Measurements from ENCODE around the gene CNNM3. TPM values are rescaled to one million over a fixed set of nuclear protein-coding genes. Genes with fewer than 3 reads are reported as not detected.

The CNNM3 gene
- total RNA-seq, 4 donors from 2014 or later, result 12.6 to 28.3 (median 16.5) TPM

GRCh38 chr2:96864343-96865091 is 48.4 kb downstream of the CNNM3 start:
- no peak for TF ChIP-seq CTCF (IDR thresholded peaks at IDR 0.05)
- TF ChIP-seq EP300 (IDR thresholded peaks at IDR 0.05), result no peak
- no peak for TF ChIP-seq POLR2A (IDR thresholded peaks at IDR 0.05)
- no peak for TF ChIP-seq POLR2AphosphoS5 (IDR thresholded peaks at IDR 0.05)
- Histone ChIP-seq H3K27me3 (no peaks in the 10 kb centered on the region), H3K36me3 (peaks cover 66% of the 10 kb centered on the region), H3K9me3 (no peaks in the 10 kb centered on the region), H3K27ac (no peak overlapping the region), H3K4me1 (peaks cover 40% of the 10 kb centered on the region), H3K4me3 (no peak overlapping the region)
- 85% methylated on average over 18 of the region's 25 CpGs for WGBS
- peak in 1 of 2 donors; percentile 62 for DNase-seq (ENCODE audit: low spot score in 2 of 2)

DNA sequence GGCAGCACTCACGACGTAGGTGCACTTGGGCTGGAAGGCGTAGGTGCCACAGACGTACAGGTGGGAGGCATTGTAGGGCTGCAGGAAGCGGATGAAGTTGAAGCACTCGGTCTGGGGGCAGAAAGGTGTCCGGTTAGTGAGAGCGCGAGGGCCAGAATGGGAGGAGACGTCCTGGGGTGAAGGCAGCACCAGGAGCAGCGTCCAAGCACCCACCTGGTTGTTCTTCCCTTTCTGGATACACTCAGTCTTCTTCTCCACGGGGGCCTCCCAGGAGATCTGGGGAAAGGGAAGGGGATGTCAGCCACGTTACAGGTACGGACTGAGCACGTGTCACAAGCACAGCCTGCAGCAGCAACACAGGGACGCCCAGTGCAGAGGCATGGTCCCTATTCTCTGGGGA is 49.6 kb downstream of the CNNM3 start:
- Histone ChIP-seq H3K27ac (no peak overlapping the region), H3K36me3 (peaks cover 57% of the 10 kb centered on the region)
- WGBS, result 78% methylated on average over 16 of the region's 16 CpGs

GRCh38 chr2:96866149-96866548 is 50.1 kb downstream of the CNNM3 start:
- no peaks in the 10 kb centered on the region for H3K27me3 ChIP-seq
- peaks cover 52% of the 10 kb centered on the region for H3K36me3 ChIP-seq
- H3K9me3 ChIP-seq, result no peaks in the 10 kb centered on the region
- DNase-seq (ENCODE audit: low spot score in 2 of 2), result peak in 1 of 2 donors; percentile 71
- peaks cover 40% of the 10 kb centered on the region for H3K4me1 ChIP-seq
- no peak overlapping the region for H3K4me3 ChIP-seq
- TF ChIP-seq POLR2AphosphoS5 (IDR thresholded peaks at IDR 0.05) (no peak), CTCF (IDR thresholded peaks at IDR 0.05) (no peak), POLR2A (IDR thresholded peaks at IDR 0.05) (no peak), EP300 (IDR thresholded peaks at IDR 0.05) (no peak)
- no peak overlapping the region for H3K27ac ChIP-seq
- no CpG with 5 or more reads among the region's 14 CpGs for WGBS

More for the DNA sequence above, 49.6 kb downstream of the CNNM3 start:
- Histone ChIP-seq H3K9me3 (no peaks in the 10 kb centered on the region), H3K27me3 (no peaks in the 10 kb centered on the region), H3K4me3 (no peak overlapping the region), H3K4me1 (peaks cover 37% of the 10 kb centered on the region)
- DNase-seq (ENCODE audit: low spot score in 2 of 2), result no peak
- TF ChIP-seq POLR2A (IDR thresholded peaks at IDR 0.05) (no peak), CTCF (IDR thresholded peaks at IDR 0.05) (no peak), POLR2AphosphoS5 (IDR thresholded peaks at IDR 0.05) (no peak), EP300 (IDR thresholded peaks at IDR 0.05) (no peak)

DNA sequence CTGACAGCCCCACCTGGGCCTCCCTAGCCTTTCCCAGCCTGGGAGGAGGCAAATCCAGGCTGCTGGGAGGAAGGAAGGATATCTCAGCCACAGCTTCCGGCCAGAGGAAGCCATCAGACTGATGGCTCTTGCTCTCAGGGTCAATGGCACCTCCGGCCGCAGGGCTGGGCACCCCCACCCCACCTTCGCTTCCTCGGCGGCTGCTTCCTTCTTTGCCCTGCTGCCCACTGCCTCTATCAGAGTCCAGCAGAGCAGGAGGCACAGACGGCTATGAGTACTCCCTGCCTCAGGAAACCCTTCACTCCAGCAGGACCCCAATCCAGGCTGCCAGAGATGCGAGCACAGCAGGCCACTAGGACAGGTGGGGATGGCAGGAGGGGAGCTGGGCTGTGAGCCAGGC is 50.5 kb downstream of the CNNM3 start:
- 68% methylated on average over 3 of the region's 8 CpGs for WGBS
- Histone ChIP-seq H3K27me3 (no peaks in the 10 kb centered on the region), H3K36me3 (peaks cover 47% of the 10 kb centered on the region), H3K4me1 (peaks cover 42% of the 10 kb centered on the region), H3K27ac (peak overlapping the region; percentile 98), H3K9me3 (no peaks in the 10 kb centered on the region), H3K4me3 (peak overlapping the region; percentile 99)
- TF ChIP-seq CTCF (IDR thresholded peaks at IDR 0.05), result no peak
- no peak for TF ChIP-seq EP300 (IDR thresholded peaks at IDR 0.05)
- no peak for TF ChIP-seq POLR2A (IDR thresholded peaks at IDR 0.05)
- TF ChIP-seq POLR2AphosphoS5 (IDR thresholded peaks at IDR 0.05), result no peak
- peak in 1 of 2 donors; percentile 65 for DNase-seq (ENCODE audit: low spot score in 2 of 2)

GRCh38 chr2:96866986-96867755 is 51.1 kb downstream of the CNNM3 start:
- 41% methylated on average over 7 of the region's 22 CpGs for WGBS

More at GRCh38 chr2:96866986-96867755, 51.1 kb downstream of the CNNM3 start:
- Histone ChIP-seq H3K4me3 (peak overlapping the region; percentile 99), H3K4me1 (peaks cover 42% of the 10 kb centered on the region), H3K27ac (peak overlapping the region; percentile 98), H3K27me3 (no peaks in the 10 kb centered on the region), H3K36me3 (peaks cover 41% of the 10 kb centered on the region), H3K9me3 (no peaks in the 10 kb centered on the region)
- TF ChIP-seq CTCF (IDR thresholded peaks at IDR 0.05) (no peak), EP300 (IDR thresholded peaks at IDR 0.05) (no peak), POLR2A (IDR thresholded peaks at IDR 0.05) (no peak), POLR2AphosphoS5 (IDR thresholded peaks at IDR 0.05) (no peak)
- DNase-seq (ENCODE audit: low spot score in 2 of 2), result peak in 1 of 2 donors; percentile 61

Measured in suprapubic skin (tissue), 4 donors.